ENCODE measurements around the gene HCN4.

HCN4 gene

GRCh38 chr15:73386886-73387506, 18.2 kb upstream of the HCN4 start:
- Mint-ChIP-seq H3K27me3 (peaks cover 30% of the 10 kb centered on the region), H3K9me3 (peaks cover 9% of the 10 kb centered on the region), H3K27ac (no peak overlapping the region), H3K36me3 (no peaks in the 10 kb centered on the region), H3K4me1 (no peaks in the 10 kb centered on the region), H3K4me3 (no peak overlapping the region)
- no peak for ATAC-seq

GRCh38 chr15:73386238-73386637, 17.5 kb upstream of the HCN4 start:
- peaks cover 31% of the 10 kb centered on the region for H3K27me3 Mint-ChIP-seq
- ATAC-seq = no peak
- peaks cover 13% of the 10 kb centered on the region for H3K9me3 Mint-ChIP-seq
- no peaks in the 10 kb centered on the region for H3K4me1 Mint-ChIP-seq
- no peak overlapping the region for H3K4me3 Mint-ChIP-seq
- no peak overlapping the region for H3K27ac Mint-ChIP-seq
- H3K36me3 Mint-ChIP-seq = peaks cover 6% of the 10 kb centered on the region

GRCh38 chr15:73385205-73385604, 16.4 kb upstream of the HCN4 start:
- peaks cover 21% of the 10 kb centered on the region for H3K9me3 Mint-ChIP-seq
- no peak overlapping the region for H3K4me3 Mint-ChIP-seq
- H3K36me3 Mint-ChIP-seq = peaks cover 6% of the 10 kb centered on the region
- peaks cover 42% of the 10 kb centered on the region for H3K27me3 Mint-ChIP-seq
- ATAC-seq = no peak
- H3K27ac Mint-ChIP-seq = no peak overlapping the region
- no peaks in the 10 kb centered on the region for H3K4me1 Mint-ChIP-seq

- Mint-ChIP-seq H3K36me3 (peaks cover 6% of the 10 kb centered on the region), H3K27me3 (peaks cover 50% of the 10 kb centered on the region), H3K9me3 (peaks cover 22% of the 10 kb centered on the region), H3K27ac (no peak overlapping the region), H3K4me3 (no peak overlapping the region), H3K4me1 (no peaks in the 10 kb centered on the region)
- no peak for ATAC-seq
Measured at GRCh38 chr15:73383310-73384189, 14.8 kb upstream of the HCN4 start.

GRCh38 chr15:73382115-73382514, 13.4 kb upstream of the HCN4 start:
- Mint-ChIP-seq H3K27ac (no peak overlapping the region), H3K4me3 (no peak overlapping the region), H3K36me3 (peaks cover 6% of the 10 kb centered on the region), H3K9me3 (peaks cover 22% of the 10 kb centered on the region), H3K27me3 (peaks cover 50% of the 10 kb centered on the region), H3K4me1 (no peaks in the 10 kb centered on the region)
- ATAC-seq = no peak

GRCh38 chr15:73380661-73381060, 11.9 kb upstream of the HCN4 start:
- Mint-ChIP-seq H3K36me3 (peaks cover 6% of the 10 kb centered on the region), H3K4me1 (no peaks in the 10 kb centered on the region), H3K9me3 (peaks cover 30% of the 10 kb centered on the region), H3K27ac (no peak overlapping the region), H3K27me3 (peaks cover 44% of the 10 kb centered on the region), H3K4me3 (no peak overlapping the region)
- no peak for ATAC-seq

GRCh38 chr15:73378089-73378488, 9.3 kb upstream of the HCN4 start:
- H3K27me3 Mint-ChIP-seq = peaks cover 33% of the 10 kb centered on the region
- H3K4me1 Mint-ChIP-seq = no peaks in the 10 kb centered on the region
- no peak overlapping the region for H3K4me3 Mint-ChIP-seq
- ATAC-seq = no peak
- peaks cover 6% of the 10 kb centered on the region for H3K36me3 Mint-ChIP-seq
- H3K27ac Mint-ChIP-seq = no peak overlapping the region
- H3K9me3 Mint-ChIP-seq = peaks cover 26% of the 10 kb centered on the region

GRCh38 chr15:73375755-73376305, 7.1 kb upstream of the HCN4 start:
- H3K4me1 Mint-ChIP-seq = no peaks in the 10 kb centered on the region
- H3K9me3 Mint-ChIP-seq = peaks cover 15% of the 10 kb centered on the region
- H3K27ac Mint-ChIP-seq = no peak overlapping the region
- no peaks in the 10 kb centered on the region for H3K36me3 Mint-ChIP-seq
- ATAC-seq = no peak
- no peak overlapping the region for H3K4me3 Mint-ChIP-seq
- peaks cover 38% of the 10 kb centered on the region for H3K27me3 Mint-ChIP-seq

- Mint-ChIP-seq H3K9me3 (peaks cover 9% of the 10 kb centered on the region), H3K4me1 (no peaks in the 10 kb centered on the region), H3K27me3 (peaks cover 38% of the 10 kb centered on the region), H3K27ac (no peak overlapping the region), H3K4me3 (no peak overlapping the region), H3K36me3 (no peaks in the 10 kb centered on the region)
- no peak for ATAC-seq
Measured at GRCh38 chr15:73375012-73375411, 6.3 kb upstream of the HCN4 start.

GRCh38 chr15:73374604-73375003, 5.8 kb upstream of the HCN4 start:
- no peaks in the 10 kb centered on the region for H3K36me3 Mint-ChIP-seq
- ATAC-seq = no peak
- peaks cover 38% of the 10 kb centered on the region for H3K27me3 Mint-ChIP-seq
- H3K4me3 Mint-ChIP-seq = no peak overlapping the region
- H3K9me3 Mint-ChIP-seq = peaks cover 9% of the 10 kb centered on the region
- H3K27ac Mint-ChIP-seq = no peak overlapping the region
- no peaks in the 10 kb centered on the region for H3K4me1 Mint-ChIP-seq

GRCh38 chr15:73373221-73373620, 4.5 kb upstream of the HCN4 start:
- Mint-ChIP-seq H3K4me3 (no peak overlapping the region), H3K4me1 (no peaks in the 10 kb centered on the region), H3K27ac (no peak overlapping the region), H3K9me3 (peaks cover 9% of the 10 kb centered on the region), H3K27me3 (peaks cover 43% of the 10 kb centered on the region), H3K36me3 (no peaks in the 10 kb centered on the region)
- ATAC-seq = no peak

- peaks cover 7% of the 10 kb centered on the region for H3K9me3 Mint-ChIP-seq
- no peak overlapping the region for H3K27ac Mint-ChIP-seq
- ATAC-seq = no peak
- no peak overlapping the region for H3K4me3 Mint-ChIP-seq
- H3K27me3 Mint-ChIP-seq = peaks cover 49% of the 10 kb centered on the region
- no peaks in the 10 kb centered on the region for H3K36me3 Mint-ChIP-seq
- H3K4me1 Mint-ChIP-seq = no peaks in the 10 kb centered on the region
Measured at GRCh38 chr15:73371812-73372211, 3.1 kb upstream of the HCN4 start.

GRCh38 chr15:73370151-73370550, 1.4 kb upstream of the HCN4 start:
- Mint-ChIP-seq H3K27me3 (peaks cover 66% of the 10 kb centered on the region), H3K9me3 (no peaks in the 10 kb centered on the region), H3K4me1 (no peaks in the 10 kb centered on the region), H3K4me3 (no peak overlapping the region), H3K27ac (no peak overlapping the region), H3K36me3 (no peaks in the 10 kb centered on the region)
- no peak for ATAC-seq

- peaks cover 71% of the 10 kb centered on the region for H3K27me3 Mint-ChIP-seq
- H3K36me3 Mint-ChIP-seq = no peaks in the 10 kb centered on the region
- H3K27ac Mint-ChIP-seq = no peak overlapping the region
Measured at GRCh38 chr15:73369154-73369694, 466 bp upstream of the HCN4 start.

GRCh38 chr15:73367624-73368300, 996 bp downstream of the HCN4 start:
- no peak for ATAC-seq
- H3K4me1 Mint-ChIP-seq = no peaks in the 10 kb centered on the region
- no peaks in the 10 kb centered on the region for H3K9me3 Mint-ChIP-seq
- no peaks in the 10 kb centered on the region for H3K36me3 Mint-ChIP-seq
- no peak overlapping the region for H3K27ac Mint-ChIP-seq
- peaks cover 73% of the 10 kb centered on the region for H3K27me3 Mint-ChIP-seq
- no peak overlapping the region for H3K4me3 Mint-ChIP-seq

More at GRCh38 chr15:73369154-73369694, 466 bp upstream of the HCN4 start:
- H3K4me1 Mint-ChIP-seq = no peaks in the 10 kb centered on the region
- no peak for ATAC-seq
- no peaks in the 10 kb centered on the region for H3K9me3 Mint-ChIP-seq
- H3K4me3 Mint-ChIP-seq = no peak overlapping the region

Measured in stimulated activated memory B cell treated with anti-CD40 and anti-IgM and Interleukin-4, amounts not matched to agents 10 μg/mL and 1 μg/mL and 100 μg/mL, for 72 hours (primary cell).